OCI-LY1 (cell line): ENCODE measurements around the gene AACS.

Source experiments
- EZH2 ChIP-seq: fragments of 200-600 bp; sonication (generic), shearing (Covaris generic); IDR thresholded peaks from 2 replicates; pipeline ENCODE4 v1.8.0; 2017; ENCODE audit warnings: borderline replicate concordance, mixed run types, mild to moderate bottlenecking, antibody characterized with exemption, low read length, moderate library complexity, mixed read lengths
- TF ChIP-seq, protein P1 (sequence below): fragments of 200-600 bp; sonication (generic), shearing (Covaris generic); IDR thresholded peaks from 2 replicates; pipeline ENCODE4 v1.5.1; 2017; ENCODE audit warnings: mild to moderate bottlenecking, antibody characterized with exemption, low read length, moderate library complexity, mixed read lengths

DNA sequence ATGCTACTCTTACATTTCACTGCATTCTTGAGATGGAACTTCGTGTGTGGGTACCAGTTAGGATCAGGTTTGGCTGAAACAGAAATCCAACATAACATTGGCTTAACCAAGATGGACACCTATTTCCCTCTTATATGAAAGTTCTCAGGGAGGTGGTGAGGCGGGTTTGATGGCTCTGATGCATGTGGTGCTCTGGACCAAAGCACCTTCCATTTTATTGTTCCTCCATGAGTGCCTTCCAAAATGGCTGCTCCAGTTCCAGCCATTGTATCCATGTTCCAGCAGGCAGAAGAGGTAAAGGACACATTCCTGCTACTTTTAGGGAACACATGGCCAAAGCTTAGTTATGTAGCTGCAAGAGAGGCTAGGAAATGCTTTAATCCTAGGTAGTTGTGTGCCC, 42.2 kb upstream of the AACS start:
- TF ChIP-seq, protein P1, sequence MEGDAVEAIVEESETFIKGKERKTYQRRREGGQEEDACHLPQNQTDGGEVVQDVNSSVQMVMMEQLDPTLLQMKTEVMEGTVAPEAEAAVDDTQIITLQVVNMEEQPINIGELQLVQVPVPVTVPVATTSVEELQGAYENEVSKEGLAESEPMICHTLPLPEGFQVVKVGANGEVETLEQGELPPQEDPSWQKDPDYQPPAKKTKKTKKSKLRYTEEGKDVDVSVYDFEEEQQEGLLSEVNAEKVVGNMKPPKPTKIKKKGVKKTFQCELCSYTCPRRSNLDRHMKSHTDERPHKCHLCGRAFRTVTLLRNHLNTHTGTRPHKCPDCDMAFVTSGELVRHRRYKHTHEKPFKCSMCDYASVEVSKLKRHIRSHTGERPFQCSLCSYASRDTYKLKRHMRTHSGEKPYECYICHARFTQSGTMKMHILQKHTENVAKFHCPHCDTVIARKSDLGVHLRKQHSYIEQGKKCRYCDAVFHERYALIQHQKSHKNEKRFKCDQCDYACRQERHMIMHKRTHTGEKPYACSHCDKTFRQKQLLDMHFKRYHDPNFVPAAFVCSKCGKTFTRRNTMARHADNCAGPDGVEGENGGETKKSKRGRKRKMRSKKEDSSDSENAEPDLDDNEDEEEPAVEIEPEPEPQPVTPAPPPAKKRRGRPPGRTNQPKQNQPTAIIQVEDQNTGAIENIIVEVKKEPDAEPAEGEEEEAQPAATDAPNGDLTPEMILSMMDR: no peak
- TF ChIP-seq EZH2: no peak
